MM.1S (cell line): ENCODE results near the gene MTMR12.

ENCODE experiments used
- DNase-seq: peaks from one replicate; pipeline ENCODE4 v3.0.0-alpha.2; 2015
- H2AFZ ChIP-seq: fragments of 300-600 bp; sonication (generic); 2 replicates; pipeline ENCODE4 v1.6.0; 2016; ENCODE audit warnings: antibody characterized with exemption, low read length
- H3F3A ChIP-seq: fragments of 300-600 bp; sonication (generic); 2 replicates; pipeline ENCODE4 v1.6.1; 2016; ENCODE audit warnings: mild to moderate bottlenecking, antibody characterized with exemption, low read length, moderate library complexity, mixed read lengths; ENCODE audit not compliant: insufficient read depth
- H3K27ac ChIP-seq: fragments of 300-600 bp; sonication (generic); 2 replicates; pipeline ENCODE4 v1.5.1; 2016; ENCODE audit warnings: mild to moderate bottlenecking, low read length
- H3K27me3 ChIP-seq: fragments of 300-600 bp; sonication (generic); replicated peaks from 2 replicates; pipeline ENCODE4 v1.6.0; 2016; ENCODE audit warnings: low read length; ENCODE audit not compliant: insufficient read depth
- H3K36me3 ChIP-seq: fragments of 300-600 bp; sonication (generic); replicated peaks from 2 replicates; pipeline ENCODE4 v1.6.1; 2016; ENCODE audit warnings: mild to moderate bottlenecking, low read length, mixed read lengths; ENCODE audit not compliant: insufficient read depth
- H3K4me1 ChIP-seq: fragments of 300-600 bp; sonication (generic); 2 replicates; pipeline ENCODE4 v1.6.1; 2016; ENCODE audit warnings: low read length, mixed read lengths
- H3K4me2 ChIP-seq: fragments of 300-600 bp; sonication (generic); 2 replicates; pipeline ENCODE4 v1.6.0; 2016; ENCODE audit warnings: low read depth, low read length
- H3K4me3 ChIP-seq: fragments of 300-600 bp; sonication (generic); 2 replicates; pipeline ENCODE4 v1.5.1; 2016; ENCODE audit warnings: low read length, mixed read lengths
- H3K79me2 ChIP-seq: fragments of 300-600 bp; sonication (generic); 2 replicates; pipeline ENCODE4 v1.6.1; 2016; ENCODE audit warnings: mixed run types, low read length, mixed read lengths
- H3K9ac ChIP-seq: fragments of 300-600 bp; sonication (generic); 2 replicates; pipeline ENCODE4 v1.6.1; 2016; ENCODE audit warnings: low read length, mixed read lengths
- H3K9me2 ChIP-seq: fragments of 300-600 bp; sonication (generic); replicated peaks from 2 replicates; pipeline ENCODE4 v1.6.1; 2016; ENCODE audit warnings: mild to moderate bottlenecking, low read length, mixed read lengths; ENCODE audit not compliant: insufficient read depth
- H3K9me3 ChIP-seq: fragments of 300-600 bp; sonication (generic); replicated peaks from 2 replicates; pipeline ENCODE4 v1.6.1; 2016; ENCODE audit warnings: mild to moderate bottlenecking, low read length, mixed read lengths; ENCODE audit not compliant: insufficient read depth
- H4K20me1 ChIP-seq: fragments of 300-600 bp; sonication (generic); 2 replicates; pipeline ENCODE4 v1.6.1; 2016; ENCODE audit warnings: mild to moderate bottlenecking, low read length, moderate library complexity, mixed read lengths; ENCODE audit not compliant: insufficient read depth
- CTCF ChIP-seq: fragments of 300-600 bp; sonication (generic); IDR thresholded peaks from 2 replicates; pipeline ENCODE4 v1.5.1; 2016; ENCODE audit warnings: antibody characterized with exemption, low read length, mixed read lengths
- EZH2 ChIP-seq: fragments of 300-600 bp; sonication (generic); optimal IDR thresholded peaks from 2 replicates; pipeline ENCODE3; 2017; ENCODE audit warnings: low read depth, mild to moderate bottlenecking, antibody characterized with exemption, low read length, mixed read lengths
- EZH2phosphoT487 ChIP-seq: fragments of 300-600 bp; sonication (generic); IDR thresholded peaks from 2 replicates; pipeline ENCODE4 v1.6.1; 2018; ENCODE audit warnings: antibody characterized with exemption, low read length

The MTMR12 gene

GRCh38 chr5:32353420-32353819 is 40.7 kb upstream of the MTMR12 start:
- no peak overlapping the region for H3K4me3 ChIP-seq
- TF ChIP-seq EZH2phosphoT487: no peak
- no peak for TF ChIP-seq EZH2
- no peak for TF ChIP-seq CTCF
- no peak for DNase-seq
- H3K4me2 ChIP-seq: no peak overlapping the region
- H3K79me2 ChIP-seq: no peaks in the 10 kb centered on the region
- H3F3A ChIP-seq: no peaks in the 10 kb centered on the region
- H3K4me1 ChIP-seq: no peaks in the 10 kb centered on the region
- no peaks in the 10 kb centered on the region for H3K9me2 ChIP-seq
- H3K36me3 ChIP-seq: no peaks in the 10 kb centered on the region
- no peaks in the 10 kb centered on the region for H3K9me3 ChIP-seq
- no peak overlapping the region for H3K27ac ChIP-seq
- no peak overlapping the region for H2AFZ ChIP-seq
- no peaks in the 10 kb centered on the region for H3K27me3 ChIP-seq
- H4K20me1 ChIP-seq: no peaks in the 10 kb centered on the region
- H3K9ac ChIP-seq: no peak overlapping the region

- H3K4me2 ChIP-seq: no peak overlapping the region
- H3K36me3 ChIP-seq: no peaks in the 10 kb centered on the region
- H3K9ac ChIP-seq: no peak overlapping the region
- H3F3A ChIP-seq: no peaks in the 10 kb centered on the region
- H2AFZ ChIP-seq: no peak overlapping the region
- no peak overlapping the region for H3K27ac ChIP-seq
- H3K79me2 ChIP-seq: no peaks in the 10 kb centered on the region
- H3K4me1 ChIP-seq: no peaks in the 10 kb centered on the region
- DNase-seq: no peak
- no peaks in the 10 kb centered on the region for H4K20me1 ChIP-seq
- no peak overlapping the region for H3K4me3 ChIP-seq
- no peaks in the 10 kb centered on the region for H3K9me2 ChIP-seq
- no peaks in the 10 kb centered on the region for H3K27me3 ChIP-seq
- TF ChIP-seq EZH2 (no peak), EZH2phosphoT487 (no peak)
- H3K9me3 ChIP-seq: no peaks in the 10 kb centered on the region
Measured at GRCh38 chr5:32352685-32353084, 39.9 kb upstream of the MTMR12 start.

- H3K4me2 ChIP-seq: no peak overlapping the region
- no peaks in the 10 kb centered on the region for H3K9me3 ChIP-seq
- no peak overlapping the region for H3K27ac ChIP-seq
- H3K79me2 ChIP-seq: no peaks in the 10 kb centered on the region
- no peak for TF ChIP-seq EZH2phosphoT487
- TF ChIP-seq CTCF: no peak
- no peak for TF ChIP-seq EZH2
- H3K27me3 ChIP-seq: no peaks in the 10 kb centered on the region
- H3F3A ChIP-seq: no peaks in the 10 kb centered on the region
- H3K4me3 ChIP-seq: no peak overlapping the region
- no peaks in the 10 kb centered on the region for H3K9me2 ChIP-seq
- H3K36me3 ChIP-seq: no peaks in the 10 kb centered on the region
- no peaks in the 10 kb centered on the region for H4K20me1 ChIP-seq
- H3K4me1 ChIP-seq: no peaks in the 10 kb centered on the region
- no peak for DNase-seq
- H3K9ac ChIP-seq: no peak overlapping the region
- no peak overlapping the region for H2AFZ ChIP-seq
Measured at GRCh38 chr5:32346869-32347268, 34.1 kb upstream of the MTMR12 start.

- no peak for TF ChIP-seq EZH2phosphoT487
- no peak for TF ChIP-seq EZH2
- TF ChIP-seq CTCF: no peak
- no peaks in the 10 kb centered on the region for H3K4me1 ChIP-seq
- no peak overlapping the region for H3K4me3 ChIP-seq
- H3K4me2 ChIP-seq: no peak overlapping the region
- H3K27me3 ChIP-seq: no peaks in the 10 kb centered on the region
- no peaks in the 10 kb centered on the region for H3K9me3 ChIP-seq
- no peak overlapping the region for H3K27ac ChIP-seq
- no peaks in the 10 kb centered on the region for H3K79me2 ChIP-seq
- no peaks in the 10 kb centered on the region for H3K36me3 ChIP-seq
- no peak for DNase-seq
- H3F3A ChIP-seq: no peaks in the 10 kb centered on the region
- no peaks in the 10 kb centered on the region for H4K20me1 ChIP-seq
- H3K9me2 ChIP-seq: no peaks in the 10 kb centered on the region
- H3K9ac ChIP-seq: no peak overlapping the region
- H2AFZ ChIP-seq: no peak overlapping the region
Measured at GRCh38 chr5:32343058-32343672, 30.4 kb upstream of the MTMR12 start.
